ENCODE data around the gene GUCY2F. TPM values are rescaled to one million over a fixed set of nuclear protein-coding genes. Genes with fewer than 3 reads are reported as not detected.

Gene GUCY2F
- total RNA-seq, 4 donors from 2014 or later, result 0.17 TPM; not detected in 3

GRCh38 chrX:109327251-109327650 lies 154.6 kb downstream of the GUCY2F start:
- TF ChIP-seq CTCF (IDR thresholded peaks at IDR 0.05; ENCODE audit: low read depth), result no peak

Other genes with a start within 250 kb of the GUCY2F start
- 10 to 100 TPM in 3 of 4 donors, 1 to 10 TPM in 1; 10.0 to 20.7 (median 12.1) TPM for gene NXT2, start 54.8 kb upstream of the GUCY2F start, total RNA-seq
- gene KCNE5, start 143.1 kb upstream of the GUCY2F start, total RNA-seq, result 1 to 10 TPM in 1 of 4 donors, not detected in 3; 1.0 TPM

All from subcutaneous adipose tissue (tissue), 4 donors.